ENCODE measurements around the gene SIN3B. TPM values are rescaled to one million over a fixed set of nuclear protein-coding genes. Genes with fewer than 3 reads are reported as not detected.

SIN3B gene
- polyA plus RNA-seq, 1 donor from 2014 or later = 31.2 TPM

- Histone ChIP-seq H3K9me2 (ENCODE audit: insufficient read depth, low read length) (no peaks in the 10 kb centered on the region), H3F3A (ENCODE audit: insufficient read depth, low read length, poor library complexity, severe bottlenecking) (no peaks in the 10 kb centered on the region), H3K9me3 (ENCODE audit: low read length) (no peaks in the 10 kb centered on the region), H4K20me1 (ENCODE audit: insufficient read depth) (no peaks in the 10 kb centered on the region), H3K9ac (ENCODE audit: low read length) (no peak overlapping the region), H2AFZ (ENCODE audit: low read depth, low read length) (no peak overlapping the region), H3K4me2 (ENCODE audit: low read length) (no peak overlapping the region), H3K36me3 (ENCODE audit: insufficient read depth, low read length) (peaks cover 5% of the 10 kb centered on the region), H3K27me3 (ENCODE audit: insufficient read depth, low read depth, low read length) (no peaks in the 10 kb centered on the region), H3K27ac (ENCODE audit: low read length) (no peak overlapping the region), H3K4me3 (ENCODE audit: low read length) (no peak overlapping the region), H3K79me2 (replicated peaks; ENCODE audit: insufficient read depth, low read length) (no peaks in the 10 kb centered on the region)
- TF ChIP-seq POLR2AphosphoS5 (IDR thresholded peaks at IDR 0.05) (no peak), CTCF (IDR thresholded peaks at IDR 0.05; ENCODE audit: poor library complexity, severe bottlenecking) (no peak), EP300 (conservative IDR thresholded peaks at IDR 0.05; ENCODE audit: poor library complexity, severe bottlenecking) (no peak), RAD21 (conservative IDR thresholded peaks at IDR 0.05) (no peak), SMC3 (conservative IDR thresholded peaks at IDR 0.05; ENCODE audit: poor library complexity) (no peak), EZH2 (IDR thresholded peaks at IDR 0.05; ENCODE audit: borderline replicate concordance, insufficient read depth, low read length, poor library complexity, severe bottlenecking) (no peak), TAF1 (IDR thresholded peaks at IDR 0.05; ENCODE audit: low read depth) (no peak), MXI1 (conservative IDR thresholded peaks at IDR 0.05; ENCODE audit: poor library complexity, severe bottlenecking) (no peak), REST (IDR thresholded peaks at IDR 0.05; ENCODE audit: borderline replicate concordance) (no peak)
Measured at GRCh38 chr19:16859626-16860025, 30.4 kb downstream of the SIN3B start.

GRCh38 chr19:16860118-16860517 is 30.9 kb downstream of the SIN3B start:
- no peak overlapping the region for H3K9ac ChIP-seq (ENCODE audit: low read length)
- H3K27me3 ChIP-seq (ENCODE audit: insufficient read depth, low read depth, low read length) = no peaks in the 10 kb centered on the region
- peaks cover 5% of the 10 kb centered on the region for H3K36me3 ChIP-seq (ENCODE audit: insufficient read depth, low read length)
- H3K27ac ChIP-seq (ENCODE audit: low read length) = no peak overlapping the region
- no peaks in the 10 kb centered on the region for H3K9me3 ChIP-seq (ENCODE audit: low read length)
- TF ChIP-seq CTCF (IDR thresholded peaks at IDR 0.05; ENCODE audit: poor library complexity, severe bottlenecking) (no peak), REST (IDR thresholded peaks at IDR 0.05; ENCODE audit: borderline replicate concordance) (no peak), POLR2AphosphoS5 (IDR thresholded peaks at IDR 0.05) (no peak), EZH2 (IDR thresholded peaks at IDR 0.05; ENCODE audit: borderline replicate concordance, insufficient read depth, low read length, poor library complexity, severe bottlenecking) (no peak), MXI1 (conservative IDR thresholded peaks at IDR 0.05; ENCODE audit: poor library complexity, severe bottlenecking) (no peak), SMC3 (conservative IDR thresholded peaks at IDR 0.05; ENCODE audit: poor library complexity) (no peak), TAF1 (IDR thresholded peaks at IDR 0.05; ENCODE audit: low read depth) (no peak), RAD21 (conservative IDR thresholded peaks at IDR 0.05) (no peak), EP300 (conservative IDR thresholded peaks at IDR 0.05; ENCODE audit: poor library complexity, severe bottlenecking) (no peak)
- no peaks in the 10 kb centered on the region for H4K20me1 ChIP-seq (ENCODE audit: insufficient read depth)
- H3F3A ChIP-seq (ENCODE audit: insufficient read depth, low read length, poor library complexity, severe bottlenecking) = no peaks in the 10 kb centered on the region
- H3K9me2 ChIP-seq (ENCODE audit: insufficient read depth, low read length) = no peaks in the 10 kb centered on the region
- H3K4me3 ChIP-seq (ENCODE audit: low read length) = no peak overlapping the region
- no peak overlapping the region for H3K4me2 ChIP-seq (ENCODE audit: low read length)
- no peaks in the 10 kb centered on the region for H3K79me2 ChIP-seq (replicated peaks; ENCODE audit: insufficient read depth, low read length)
- no peak overlapping the region for H2AFZ ChIP-seq (ENCODE audit: low read depth, low read length)
